Dendritic cell treated with granulocyte-macrophage colony-stimulating factor and Interleukin-4, amounts not matched to agents 40 ng/mL and 50 ng/mL, for 4 days (primary cell): Measurements from ENCODE around the gene R3HCC1L.

Source experiments
- H3K27ac Mint-ChIP-seq: one replicate; pipeline ENCODE4 v1.8.0; 2022; ENCODE audit warnings: mild to moderate bottlenecking, mixed read lengths
- H3K27me3 Mint-ChIP-seq: one replicate; pipeline ENCODE4 v1.8.0; 2022; ENCODE audit warnings: mild to moderate bottlenecking, mixed read lengths
- H3K36me3 Mint-ChIP-seq: one replicate; pipeline ENCODE4 v1.8.0; 2022; ENCODE audit warnings: low read depth, mixed read lengths
- H3K4me1 Mint-ChIP-seq: one replicate; pipeline ENCODE4 v1.8.0; 2022; ENCODE audit warnings: low read depth, mixed read lengths
- H3K4me3 Mint-ChIP-seq: one replicate; pipeline ENCODE4 v1.8.0; 2022; ENCODE audit warnings: mild to moderate bottlenecking, moderate library complexity, mixed read lengths
- H3K9me3 Mint-ChIP-seq: one replicate; pipeline ENCODE4 v1.8.0; 2022; ENCODE audit warnings: mixed read lengths
- intact Hi-C: fragments of 100-400 bp; cut with micrococcal nuclease; formaldehyde crosslinking; loops from one replicate; pipeline ENCODE4 v1.15.0; 2022

Gene R3HCC1L

DNA sequence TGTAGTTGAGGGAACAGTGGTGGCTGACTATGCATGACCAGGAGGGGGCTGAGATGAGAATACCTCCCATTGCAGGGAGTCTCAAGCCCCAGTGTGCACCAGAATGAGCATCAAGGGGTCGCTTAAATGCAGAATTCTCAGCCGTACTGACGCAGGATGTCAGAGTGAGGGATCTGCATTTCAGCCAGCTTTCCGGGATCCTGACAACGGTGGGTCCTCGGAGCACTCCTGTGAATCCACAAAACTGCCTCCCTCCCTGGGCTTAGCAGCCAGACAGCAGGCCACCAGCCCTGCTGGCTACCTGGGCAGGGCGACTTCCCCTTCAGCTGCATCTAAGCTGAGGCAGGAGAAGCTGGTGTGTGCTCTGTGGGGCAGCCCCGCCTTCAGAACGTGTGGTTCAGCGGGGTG lies 155.3 kb downstream of the R3HCC1L start:
- Mint-ChIP-seq H3K4me3 (no peak overlapping the region), H3K4me1 (peaks cover 5% of the 10 kb centered on the region), H3K9me3 (no peaks in the 10 kb centered on the region), H3K27ac (no peak overlapping the region), H3K36me3 (no peaks in the 10 kb centered on the region), H3K27me3 (peaks cover 15% of the 10 kb centered on the region)
- intact Hi-C loops = no loop called here

DNA sequence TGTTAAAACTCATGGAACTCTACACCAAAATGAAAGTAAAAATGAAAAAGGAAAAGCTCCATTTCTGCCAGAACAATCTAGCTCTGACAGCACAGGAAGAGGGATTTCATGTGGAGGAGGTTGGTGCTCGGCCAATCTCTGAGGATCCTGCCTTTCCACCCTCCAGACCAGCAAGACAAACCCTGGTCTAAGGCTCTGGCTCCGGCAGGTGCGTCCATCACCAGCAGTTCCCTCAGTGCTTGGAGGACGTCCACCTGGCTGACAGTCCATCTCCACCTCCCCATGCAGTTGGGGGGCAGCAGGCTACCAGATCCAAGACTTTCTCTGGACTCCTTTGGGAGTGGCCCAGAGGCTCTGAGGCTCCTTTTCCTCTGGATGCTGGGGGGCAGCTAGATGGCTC lies 158.5 kb downstream of the R3HCC1L start:
- no peaks in the 10 kb centered on the region for H3K9me3 Mint-ChIP-seq
- no peaks in the 10 kb centered on the region for H3K36me3 Mint-ChIP-seq
- peaks cover 15% of the 10 kb centered on the region for H3K27me3 Mint-ChIP-seq
- intact Hi-C loops = no loop called here
- H3K27ac Mint-ChIP-seq = no peak overlapping the region
- H3K4me3 Mint-ChIP-seq = no peak overlapping the region
- peaks cover 26% of the 10 kb centered on the region for H3K4me1 Mint-ChIP-seq

DNA sequence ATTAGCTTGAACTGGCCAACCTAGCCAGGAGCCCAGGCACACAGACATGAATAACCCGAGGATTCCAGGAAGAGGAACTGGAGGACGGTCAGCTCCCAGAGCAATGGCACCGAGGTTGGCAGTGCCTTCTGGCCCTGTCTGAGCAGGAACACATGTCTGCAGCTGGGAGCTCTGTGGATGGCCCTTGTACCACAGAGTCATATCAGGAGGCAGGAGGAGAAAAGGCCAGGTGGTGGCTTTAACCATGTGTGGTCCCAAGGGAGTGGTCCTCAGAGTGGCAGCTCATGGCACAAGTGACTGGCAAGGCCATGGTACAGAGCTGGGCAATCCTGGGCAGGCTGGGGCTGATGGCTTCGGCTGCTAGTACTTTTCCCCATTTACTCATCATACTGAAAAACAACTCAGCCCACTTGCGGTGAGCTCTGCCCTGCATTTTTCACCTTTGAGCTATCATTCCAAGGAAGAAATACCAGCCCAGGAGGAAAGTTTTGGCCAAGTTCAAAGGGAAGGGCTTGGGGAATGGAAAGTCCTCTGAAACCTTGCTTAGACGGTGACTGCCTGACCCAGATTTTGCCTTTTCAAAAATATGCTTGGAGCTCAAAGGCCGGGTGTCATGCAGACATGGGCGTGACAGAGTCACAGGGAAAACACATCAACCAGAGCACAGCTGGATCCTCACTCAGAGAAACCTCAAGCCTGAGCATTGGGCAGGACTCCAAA lies 159.3 kb downstream of the R3HCC1L start:
- intact Hi-C loops = no loop called here
- peak overlapping the region; percentile 27 for H3K27ac Mint-ChIP-seq
- peaks cover 21% of the 10 kb centered on the region for H3K27me3 Mint-ChIP-seq
- no peaks in the 10 kb centered on the region for H3K36me3 Mint-ChIP-seq
- no peak overlapping the region for H3K4me3 Mint-ChIP-seq
- H3K9me3 Mint-ChIP-seq = no peaks in the 10 kb centered on the region
- peaks cover 26% of the 10 kb centered on the region for H3K4me1 Mint-ChIP-seq

DNA sequence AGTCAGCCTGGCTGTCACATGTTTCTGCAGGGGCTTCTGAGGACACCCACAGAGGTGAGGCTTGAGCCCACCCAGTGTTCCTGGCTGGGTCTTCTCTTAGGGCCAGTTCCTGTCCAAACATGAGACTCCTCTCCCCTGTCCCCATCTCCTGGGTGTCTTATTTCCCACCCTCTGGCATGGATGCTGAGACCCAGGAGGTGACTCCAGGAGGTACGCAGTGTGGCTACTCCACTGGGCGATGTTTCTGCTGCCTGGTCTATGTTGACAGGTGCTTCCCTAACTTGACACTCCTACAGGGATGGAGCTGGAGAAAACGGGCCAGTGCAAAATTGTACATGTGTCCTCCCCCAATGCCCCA lies 159.8 kb downstream of the R3HCC1L start:
- H3K4me1 Mint-ChIP-seq = peaks cover 26% of the 10 kb centered on the region
- H3K36me3 Mint-ChIP-seq = no peaks in the 10 kb centered on the region
- H3K27me3 Mint-ChIP-seq = peaks cover 23% of the 10 kb centered on the region
- H3K27ac Mint-ChIP-seq = no peak overlapping the region
- no peaks in the 10 kb centered on the region for H3K9me3 Mint-ChIP-seq
- no peak overlapping the region for H3K4me3 Mint-ChIP-seq
- intact Hi-C loops = no loop called here
